GM19395 (cell line): ENCODE results near the gene PDGFD.

Experiments used
- ATAC-seq: cut with Tn5 transposase; IDR thresholded peaks from one replicate; pipeline ENCODE4 v1.9.1; 2021; ENCODE audit warnings: mild to moderate bottlenecking, moderate library complexity; ENCODE audit not compliant: unreplicated experiment

PDGFD gene

GRCh38 chr11:103893371-103893770 lies 270.6 kb downstream of the PDGFD start:
- ATAC-seq, result no peak

GRCh38 chr11:103892603-103893002 lies 271.3 kb downstream of the PDGFD start:
- ATAC-seq, result no peak

- no peak for ATAC-seq
These were observed 273.3 kb downstream of the PDGFD start for GRCh38 chr11:103890654-103891053.

GRCh38 chr11:103889679-103890078 lies 274.3 kb downstream of the PDGFD start:
- ATAC-seq, result no peak

- ATAC-seq, result no peak
These were observed 275.4 kb downstream of the PDGFD start for GRCh38 chr11:103888541-103888951.

- no peak for ATAC-seq
These were observed 276.8 kb downstream of the PDGFD start for GRCh38 chr11:103887001-103887658.

GRCh38 chr11:103883856-103884255 lies 280.1 kb downstream of the PDGFD start:
- ATAC-seq, result no peak

GRCh38 chr11:103883291-103883690 lies 280.7 kb downstream of the PDGFD start:
- no peak for ATAC-seq

- no peak for ATAC-seq
These were observed 282.4 kb downstream of the PDGFD start for GRCh38 chr11:103881584-103881983.

- no peak for ATAC-seq
These were observed 283.0 kb downstream of the PDGFD start for GRCh38 chr11:103880968-103881367.

- no peak for ATAC-seq
These were observed 285.3 kb downstream of the PDGFD start for GRCh38 chr11:103878646-103879045.

- ATAC-seq, result no peak
These were observed 286.7 kb downstream of the PDGFD start for GRCh38 chr11:103877221-103877620.

GRCh38 chr11:103875855-103876510 lies 288.0 kb downstream of the PDGFD start:
- ATAC-seq, result peak; percentile 88

GRCh38 chr11:103872748-103873147 lies 291.2 kb downstream of the PDGFD start:
- no peak for ATAC-seq

- ATAC-seq, result no peak
These were observed 291.9 kb downstream of the PDGFD start for GRCh38 chr11:103871923-103872551.

GRCh38 chr11:103870821-103871309 lies 293.1 kb downstream of the PDGFD start:
- ATAC-seq, result no peak

- no peak for ATAC-seq
These were observed 296.5 kb downstream of the PDGFD start for GRCh38 chr11:103867481-103867880.

- ATAC-seq, result no peak
These were observed 300.4 kb downstream of the PDGFD start for GRCh38 chr11:103863497-103863896.

- no peak for ATAC-seq
These were observed 301.2 kb downstream of the PDGFD start for GRCh38 chr11:103862802-103863174.

- ATAC-seq, result peak; percentile 87
These were observed 301.7 kb downstream of the PDGFD start for GRCh38 chr11:103862094-103862801.
